Neural cell (in vitro differentiated cells): ENCODE results near the gene SLC6A11. TPM values are rescaled to one million over a fixed set of nuclear protein-coding genes. Genes with fewer than 3 reads are reported as not detected.

ENCODE experiments used
- H2AFZ ChIP-seq: fragments of 200-600, 300-800 bp; sonication (generic), shearing (Covaris generic); 2 replicates; pipeline ENCODE4 v1.6.0; 2014; ENCODE audit warnings: low read depth, mild to moderate bottlenecking, antibody characterized with exemption, low read length, moderate library complexity
- H3F3A ChIP-seq: fragments of 200-600 bp; shearing (Covaris generic); 2 replicates; pipeline ENCODE4 v1.6.1; 2016; ENCODE audit warnings: mild to moderate bottlenecking, moderate library complexity, mixed read lengths, antibody characterized with exemption, low read length; ENCODE audit not compliant: insufficient read depth, poor library complexity, severe bottlenecking
- H3K27ac ChIP-seq: fragments of 200-600, 300-800 bp; sonication (generic), shearing (Covaris generic); 2 replicates; pipeline ENCODE4 v1.5.1; 2014; ENCODE audit warnings: mild to moderate bottlenecking, low read length, moderate library complexity
- H3K27me3 ChIP-seq: fragments of 300-800, 200-600 bp; sonication (generic), shearing (Covaris generic); 2 replicates; pipeline ENCODE4 v1.6.0; 2014; ENCODE audit warnings: mild to moderate bottlenecking, low read depth, low read length, moderate library complexity; ENCODE audit not compliant: insufficient read depth
- H3K36me3 ChIP-seq: fragments of 300-800, 200-600 bp; sonication (generic), shearing (Covaris generic); 2 replicates; pipeline ENCODE4 v1.5.1; 2014; ENCODE audit warnings: mild to moderate bottlenecking, antibody characterized with exemption, low read length, moderate library complexity; ENCODE audit not compliant: insufficient read depth
- H3K4me2 ChIP-seq: fragments of 300-800, 200-600 bp; sonication (generic), shearing (Covaris generic); 2 replicates; pipeline ENCODE4 v1.6.0; 2014; ENCODE audit warnings: mild to moderate bottlenecking, low read length
- H3K4me3 ChIP-seq: fragments of 300-800, 200-600 bp; sonication (generic), shearing (Covaris generic); 2 replicates; pipeline ENCODE4 v1.5.1; 2014; ENCODE audit warnings: mild to moderate bottlenecking, low read length, moderate library complexity
- H3K79me2 ChIP-seq: fragments of 200-600 bp; shearing (Covaris generic); replicated peaks from 2 replicates; pipeline ENCODE4 v1.6.0; 2014; ENCODE audit warnings: mild to moderate bottlenecking, low read length, moderate library complexity; ENCODE audit not compliant: insufficient read depth
- H3K9ac ChIP-seq: fragments of 300-800, 200-600 bp; sonication (generic), shearing (Covaris generic); 2 replicates; pipeline ENCODE4 v1.6.1; 2016; ENCODE audit warnings: mild to moderate bottlenecking, low read length, mixed read lengths
- H3K9me2 ChIP-seq: fragments of 200-600 bp; shearing (Covaris generic); 2 replicates; pipeline ENCODE4 v1.6.1; 2016; ENCODE audit warnings: mild to moderate bottlenecking, low read length, mixed read lengths; ENCODE audit not compliant: insufficient read depth
- H3K9me3 ChIP-seq: fragments of 200-600, 300-800 bp; sonication (generic), shearing (Covaris generic); 2 replicates; pipeline ENCODE4 v1.6.1; 2016; ENCODE audit warnings: mild to moderate bottlenecking, mixed run types, low read length, moderate library complexity, mixed read lengths
- H4K20me1 ChIP-seq: fragments of 200-600 bp; shearing (Covaris generic); 2 replicates; pipeline ENCODE4 v1.6.1; 2016; ENCODE audit warnings: mild to moderate bottlenecking, mixed run types; ENCODE audit not compliant: insufficient read depth
- EP300 ChIP-seq: fragments of 450-650 bp; conservative IDR thresholded peaks from 2 replicates; pipeline ENCODE4 v1.6.1; 2014; ENCODE audit warnings: antibody characterized with exemption, mild to moderate bottlenecking, moderate library complexity; ENCODE audit not compliant: poor library complexity, severe bottlenecking
- EZH2 ChIP-seq: fragments of 200-600, 300-800 bp; shearing (Covaris generic), sonication (generic); IDR thresholded peaks from 2 replicates; pipeline ENCODE4 v1.6.1; 2014; ENCODE audit warnings: antibody characterized with exemption, low read length, borderline replicate concordance, mild to moderate bottlenecking; ENCODE audit not compliant: insufficient read depth, poor library complexity, severe bottlenecking
- MXI1 ChIP-seq: fragments of 450-650 bp; conservative IDR thresholded peaks from 2 replicates; pipeline ENCODE4 v1.6.1; 2014; ENCODE audit warnings: antibody characterized with exemption, mild to moderate bottlenecking; ENCODE audit not compliant: poor library complexity, severe bottlenecking
- POLR2AphosphoS5 ChIP-seq: IDR thresholded peaks from 2 replicates; pipeline ENCODE4 v1.6.1; 2012
- RAD21 ChIP-seq: fragments of 450-650 bp; conservative IDR thresholded peaks from 2 replicates; pipeline ENCODE4 v1.6.1; 2014; ENCODE audit warnings: antibody characterized with exemption, mild to moderate bottlenecking, moderate library complexity
- SMC3 ChIP-seq: fragments of 450-650 bp; conservative IDR thresholded peaks from 2 replicates; pipeline ENCODE4 v1.6.1; 2014; ENCODE audit warnings: antibody characterized with exemption, mild to moderate bottlenecking, moderate library complexity; ENCODE audit not compliant: poor library complexity
- TAF1 ChIP-seq: IDR thresholded peaks from 2 replicates; pipeline ENCODE4 v1.6.1; 2012; ENCODE audit warnings: low read depth
- polyA plus RNA-seq: library from polyadenylated mRNA; depleted of rRNA; stranded (reverse); fragments of >200 nt; gene quantifications from 2 replicates; pipeline ENCODE4 v1.2.3, GENCODE V29; 2014
- TF ChIP-seq, protein P1 (sequence below): fragments of 450-650 bp; IDR thresholded peaks from 2 replicates; pipeline ENCODE4 v1.5.1; 2014; ENCODE audit warnings: antibody characterized with exemption, mild to moderate bottlenecking, moderate library complexity; ENCODE audit not compliant: poor library complexity, severe bottlenecking
- TF ChIP-seq, protein P2 (sequence below): IDR thresholded peaks from 2 replicates; pipeline ENCODE4 v1.6.1; 2012; ENCODE audit warnings: borderline replicate concordance

The SLC6A11 gene
- polyA plus RNA-seq, 1 donor from 2014 or later, result 4.2 TPM

DNA sequence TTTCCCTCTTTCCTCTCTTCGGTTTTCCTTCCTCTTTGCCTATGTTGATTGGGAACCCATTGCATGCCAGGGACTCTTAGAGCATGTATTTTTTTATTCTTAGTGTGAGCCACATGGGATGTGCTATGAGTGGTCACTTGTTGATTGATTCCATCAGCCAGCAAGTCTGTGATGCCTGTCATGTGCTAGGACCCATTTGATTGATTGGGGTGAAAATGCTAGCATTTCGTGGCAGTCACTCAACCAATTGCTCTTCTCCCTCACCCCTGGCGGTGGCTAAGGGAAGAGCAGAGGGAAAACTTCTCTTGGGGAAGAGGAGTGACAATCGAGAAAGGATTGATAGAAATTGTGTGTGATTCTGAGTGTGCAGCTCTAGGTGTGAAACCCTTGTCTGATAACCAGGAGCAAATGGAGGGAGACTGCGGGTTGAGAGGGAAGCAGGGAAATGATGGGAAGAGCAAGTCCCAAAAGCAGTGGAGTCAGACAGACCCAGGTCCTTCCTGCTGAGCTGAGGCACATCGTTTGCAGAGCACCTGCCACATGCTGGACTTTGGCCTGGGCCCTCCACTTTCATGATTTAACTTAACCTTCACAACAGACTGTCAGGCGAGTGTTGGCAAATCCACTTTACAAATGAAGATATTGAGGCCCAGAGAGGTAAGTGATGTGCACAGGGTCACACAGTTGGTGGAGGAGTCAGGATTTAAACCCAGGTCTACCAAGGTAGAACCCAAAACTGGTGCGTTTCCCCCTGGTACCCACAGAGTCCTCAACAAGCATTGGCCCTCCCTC is 40.0 kb downstream of the SLC6A11 start:
- Histone ChIP-seq H3K4me2 (no peak overlapping the region), H3K79me2 (no peaks in the 10 kb centered on the region), H3K9me3 (no peaks in the 10 kb centered on the region), H3K27me3 (no peaks in the 10 kb centered on the region), H3K9ac (peak overlapping the region; percentile 50), H3K9me2 (no peaks in the 10 kb centered on the region), H2AFZ (no peak overlapping the region), H3K4me3 (no peak overlapping the region), H3F3A (peaks cover 5% of the 10 kb centered on the region), H3K36me3 (no peaks in the 10 kb centered on the region), H4K20me1 (no peaks in the 10 kb centered on the region), H3K27ac (peak overlapping the region; percentile 84)
- TF ChIP-seq EZH2, result no peak
- TF ChIP-seq RAD21, result no peak
- TF ChIP-seq, protein P1, sequence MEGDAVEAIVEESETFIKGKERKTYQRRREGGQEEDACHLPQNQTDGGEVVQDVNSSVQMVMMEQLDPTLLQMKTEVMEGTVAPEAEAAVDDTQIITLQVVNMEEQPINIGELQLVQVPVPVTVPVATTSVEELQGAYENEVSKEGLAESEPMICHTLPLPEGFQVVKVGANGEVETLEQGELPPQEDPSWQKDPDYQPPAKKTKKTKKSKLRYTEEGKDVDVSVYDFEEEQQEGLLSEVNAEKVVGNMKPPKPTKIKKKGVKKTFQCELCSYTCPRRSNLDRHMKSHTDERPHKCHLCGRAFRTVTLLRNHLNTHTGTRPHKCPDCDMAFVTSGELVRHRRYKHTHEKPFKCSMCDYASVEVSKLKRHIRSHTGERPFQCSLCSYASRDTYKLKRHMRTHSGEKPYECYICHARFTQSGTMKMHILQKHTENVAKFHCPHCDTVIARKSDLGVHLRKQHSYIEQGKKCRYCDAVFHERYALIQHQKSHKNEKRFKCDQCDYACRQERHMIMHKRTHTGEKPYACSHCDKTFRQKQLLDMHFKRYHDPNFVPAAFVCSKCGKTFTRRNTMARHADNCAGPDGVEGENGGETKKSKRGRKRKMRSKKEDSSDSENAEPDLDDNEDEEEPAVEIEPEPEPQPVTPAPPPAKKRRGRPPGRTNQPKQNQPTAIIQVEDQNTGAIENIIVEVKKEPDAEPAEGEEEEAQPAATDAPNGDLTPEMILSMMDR, result peak; percentile 51

DNA sequence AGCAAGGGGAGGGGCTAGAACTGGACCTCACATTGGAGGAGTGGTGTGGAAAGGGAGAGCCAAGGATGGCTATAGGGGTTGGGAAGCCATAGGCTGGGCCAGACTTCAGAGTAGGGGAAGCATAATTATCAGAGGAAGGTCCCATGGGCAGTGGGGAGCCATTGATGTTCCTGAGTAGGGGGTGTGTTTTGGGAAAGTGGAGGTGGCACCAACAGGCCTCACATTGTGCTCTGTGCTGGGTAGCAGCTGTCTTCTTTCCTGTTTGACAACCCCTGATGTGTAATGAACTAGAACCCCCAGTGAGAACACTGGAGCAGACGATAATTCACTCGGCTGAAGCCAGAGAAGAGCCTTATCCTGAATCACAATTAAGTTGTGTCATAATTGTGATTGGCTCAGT is 41.2 kb downstream of the SLC6A11 start:
- no peak overlapping the region for H2AFZ ChIP-seq
- no peaks in the 10 kb centered on the region for H3K9me3 ChIP-seq
- H3F3A ChIP-seq, result peaks cover 5% of the 10 kb centered on the region
- no peaks in the 10 kb centered on the region for H3K36me3 ChIP-seq
- H3K9me2 ChIP-seq, result no peaks in the 10 kb centered on the region
- H3K4me2 ChIP-seq, result no peak overlapping the region
- no peaks in the 10 kb centered on the region for H3K79me2 ChIP-seq
- no peak for TF ChIP-seq EP300
- no peak for TF ChIP-seq MXI1
- TF ChIP-seq TAF1, result no peak
- TF ChIP-seq RAD21, result no peak
- no peak for TF ChIP-seq POLR2AphosphoS5
- TF ChIP-seq, protein P1, result no peak
- no peak for TF ChIP-seq SMC3
- TF ChIP-seq EZH2, result no peak
- TF ChIP-seq, protein P2, sequence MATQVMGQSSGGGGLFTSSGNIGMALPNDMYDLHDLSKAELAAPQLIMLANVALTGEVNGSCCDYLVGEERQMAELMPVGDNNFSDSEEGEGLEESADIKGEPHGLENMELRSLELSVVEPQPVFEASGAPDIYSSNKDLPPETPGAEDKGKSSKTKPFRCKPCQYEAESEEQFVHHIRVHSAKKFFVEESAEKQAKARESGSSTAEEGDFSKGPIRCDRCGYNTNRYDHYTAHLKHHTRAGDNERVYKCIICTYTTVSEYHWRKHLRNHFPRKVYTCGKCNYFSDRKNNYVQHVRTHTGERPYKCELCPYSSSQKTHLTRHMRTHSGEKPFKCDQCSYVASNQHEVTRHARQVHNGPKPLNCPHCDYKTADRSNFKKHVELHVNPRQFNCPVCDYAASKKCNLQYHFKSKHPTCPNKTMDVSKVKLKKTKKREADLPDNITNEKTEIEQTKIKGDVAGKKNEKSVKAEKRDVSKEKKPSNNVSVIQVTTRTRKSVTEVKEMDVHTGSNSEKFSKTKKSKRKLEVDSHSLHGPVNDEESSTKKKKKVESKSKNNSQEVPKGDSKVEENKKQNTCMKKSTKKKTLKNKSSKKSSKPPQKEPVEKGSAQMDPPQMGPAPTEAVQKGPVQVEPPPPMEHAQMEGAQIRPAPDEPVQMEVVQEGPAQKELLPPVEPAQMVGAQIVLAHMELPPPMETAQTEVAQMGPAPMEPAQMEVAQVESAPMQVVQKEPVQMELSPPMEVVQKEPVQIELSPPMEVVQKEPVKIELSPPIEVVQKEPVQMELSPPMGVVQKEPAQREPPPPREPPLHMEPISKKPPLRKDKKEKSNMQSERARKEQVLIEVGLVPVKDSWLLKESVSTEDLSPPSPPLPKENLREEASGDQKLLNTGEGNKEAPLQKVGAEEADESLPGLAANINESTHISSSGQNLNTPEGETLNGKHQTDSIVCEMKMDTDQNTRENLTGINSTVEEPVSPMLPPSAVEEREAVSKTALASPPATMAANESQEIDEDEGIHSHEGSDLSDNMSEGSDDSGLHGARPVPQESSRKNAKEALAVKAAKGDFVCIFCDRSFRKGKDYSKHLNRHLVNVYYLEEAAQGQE, result no peak
- H3K27ac ChIP-seq, result peak overlapping the region; percentile 84
- peak overlapping the region; percentile 50 for H3K9ac ChIP-seq
- no peaks in the 10 kb centered on the region for H3K27me3 ChIP-seq
- no peaks in the 10 kb centered on the region for H4K20me1 ChIP-seq
- peak overlapping the region; percentile 29 for H3K4me3 ChIP-seq
